Vagina (tissue), 2 donors: ENCODE data around the gene CLDN25. TPM values are rescaled to one million over a fixed set of nuclear protein-coding genes. Genes with fewer than 3 reads are reported as not detected.

Source experiments
- DNase-seq, 2 donors: peaks; one replicate each; pipeline ENCODE4 v3.0.0-alpha.2; 2017; ENCODE audit errors: extremely low spot score in 2 of 2
- H3K27ac ChIP-seq: fragments of 200-600 bp; sonication (generic); one replicate; pipeline ENCODE4 v1.5.1; 2019
- H3K27me3 ChIP-seq: fragments of 200-600 bp; sonication (generic); one replicate; pipeline ENCODE4 v1.5.1; 2019
- H3K36me3 ChIP-seq, 2 donors: fragments of 200-600 bp; sonication (generic); one replicate each; pipeline ENCODE4 v1.5.1; 2017 to 2019
- H3K4me1 ChIP-seq: fragments of 200-600 bp; sonication (generic); one replicate; pipeline ENCODE4 v1.5.1; 2019
- H3K4me3 ChIP-seq, 2 donors: fragments of 200-600 bp; sonication (generic); 1 replicate in 1 of 2; 2 replicates in 1 of 2; pipeline ENCODE4 v1.5.1; 2016 to 2019
- H3K9me3 ChIP-seq: fragments of 200-600 bp; sonication (generic); one replicate; pipeline ENCODE4 v1.5.1; 2019
- CTCF ChIP-seq, 3 experiments: fragments of 450-650 bp in 2 of 3; fragments of 200-600 bp in 1 of 3; sonication (generic) in 1 of 3; IDR thresholded peaks; one replicate each; pipeline ENCODE4 v1.5.1; 2017 to 2019; ENCODE audit warnings: antibody characterized with exemption in 3 of 3, mild to moderate bottlenecking in 2 of 3, moderate library complexity in 2 of 3
- POLR2A ChIP-seq, 2 donors: fragments of 450-650 bp; IDR thresholded peaks; one replicate each; pipeline ENCODE4 v1.6.1; 2017; ENCODE audit warnings: antibody characterized with exemption in 2 of 2, mild to moderate bottlenecking in 2 of 2, moderate library complexity in 2 of 2
- POLR2AphosphoS5 ChIP-seq, 2 donors: sonication (generic); formaldehyde crosslinking; IDR thresholded peaks; one replicate each; pipeline ENCODE4 v1.9.0; 2017; ENCODE audit warnings: antibody characterized with exemption in 2 of 2, mild to moderate bottlenecking in 2 of 2, low read depth in 1 of 2; ENCODE audit not compliant: insufficient read depth in 1 of 2
- intact Hi-C: fragments of 100-400 bp; cut with DNase I; formaldehyde crosslinking; loops from one replicate; pipeline ENCODE4 v1.15.1; 2023
- total RNA-seq: library from RNA; depleted of rRNA; stranded (reverse); fragments of >200 nt; gene quantifications from one replicate; pipeline ENCODE4 v1.2.3, GENCODE V29; 2016

The CLDN25 gene
- total RNA-seq, 1 donor from 2014 or later = not detected

DNA sequence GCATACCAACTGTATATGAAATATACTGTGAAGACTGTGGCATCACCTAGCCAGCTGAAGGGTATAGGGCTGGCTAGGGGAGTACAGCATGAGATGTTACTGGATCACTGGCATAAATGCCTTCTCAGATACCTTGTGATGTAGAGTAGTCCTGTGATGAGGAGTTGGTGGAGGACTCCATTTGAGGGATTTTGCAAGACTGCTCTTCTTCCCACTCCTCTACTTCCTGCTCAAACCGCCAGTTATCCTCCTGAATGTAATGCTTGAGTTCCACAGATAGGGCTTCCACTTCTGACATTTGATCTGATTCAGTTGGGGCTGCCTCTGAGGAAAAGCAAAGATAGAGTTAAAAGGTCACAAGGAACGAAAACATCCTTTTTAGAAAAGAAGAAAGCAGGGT lies 29.3 kb downstream of the CLDN25 start:
- Histone ChIP-seq H3K4me3 (no peak overlapping the region), H3K27ac (no peak overlapping the region), H3K27me3 (no peaks in the 10 kb centered on the region), H3K4me1 (no peaks in the 10 kb centered on the region), H3K9me3 (no peaks in the 10 kb centered on the region), H3K36me3 (peaks cover 0 to 59% of the 10 kb centered on the region in 2 donors)
- DNase-seq = no peak
- intact Hi-C loops = no loop called here
- no peak for TF ChIP-seq POLR2A (IDR thresholded peaks at IDR 0.05)
- TF ChIP-seq POLR2AphosphoS5 (IDR thresholded peaks at IDR 0.05; ENCODE audit: insufficient read depth in 1 of 2, low read depth in 1 of 2) = no peak
- TF ChIP-seq CTCF (IDR thresholded peaks at IDR 0.05) = no peak

DNA sequence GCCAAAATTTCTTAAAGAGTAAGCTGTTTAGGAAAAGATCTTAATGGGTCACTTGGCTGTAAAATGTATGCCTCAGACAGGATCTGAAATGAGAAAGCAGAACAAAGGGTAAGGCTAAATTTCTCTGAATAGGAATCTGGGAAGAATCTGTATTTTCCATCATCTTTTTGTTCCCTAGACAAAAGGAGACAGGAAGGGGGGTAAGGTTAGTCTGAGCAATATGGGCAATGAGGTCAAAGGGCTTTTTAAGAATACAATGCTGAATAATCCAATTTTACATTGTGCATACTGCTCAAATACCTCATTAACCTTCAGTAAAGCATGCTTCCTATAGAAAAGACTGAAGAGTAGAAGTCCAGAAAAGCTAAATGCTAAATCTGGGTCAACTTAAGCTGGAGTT lies 34.6 kb downstream of the CLDN25 start:
- H3K9me3 ChIP-seq = no peaks in the 10 kb centered on the region
- no peak for DNase-seq
- no peak overlapping the region for H3K4me3 ChIP-seq
- H3K4me1 ChIP-seq = no peaks in the 10 kb centered on the region
- TF ChIP-seq POLR2AphosphoS5 (IDR thresholded peaks at IDR 0.05; ENCODE audit: insufficient read depth in 1 of 2, low read depth in 1 of 2) (no peak), CTCF (IDR thresholded peaks at IDR 0.05) (no peak), POLR2A (IDR thresholded peaks at IDR 0.05) (no peak)
- H3K36me3 ChIP-seq = peaks cover 0 to 24% of the 10 kb centered on the region in 2 donors
- no peaks in the 10 kb centered on the region for H3K27me3 ChIP-seq
- intact Hi-C loops = no loop called here
- no peak overlapping the region for H3K27ac ChIP-seq

DNA sequence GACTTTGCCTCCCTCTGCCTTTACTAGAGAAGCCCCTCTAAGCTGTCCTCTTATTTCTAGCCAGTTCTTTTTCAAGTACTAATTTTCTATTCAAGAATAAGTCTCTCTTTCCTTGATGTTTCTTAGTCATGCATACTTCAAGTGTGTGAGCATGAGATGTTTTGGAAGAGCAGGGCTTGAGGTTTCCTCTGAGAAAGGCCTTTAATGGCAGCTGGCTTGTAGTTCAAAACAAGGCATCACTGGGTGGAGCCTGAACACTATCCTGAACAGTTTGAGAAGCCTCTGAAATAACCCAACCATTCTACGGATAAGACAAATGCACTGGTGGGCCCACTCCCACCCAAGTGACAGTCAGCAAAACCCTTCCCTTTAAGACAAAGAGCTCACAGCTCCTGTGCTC lies 37.6 kb downstream of the CLDN25 start:
- Histone ChIP-seq H3K36me3 (peaks cover 0 to 27% of the 10 kb centered on the region in 2 donors), H3K27me3 (no peaks in the 10 kb centered on the region), H3K9me3 (no peaks in the 10 kb centered on the region), H3K27ac (no peak overlapping the region), H3K4me1 (no peaks in the 10 kb centered on the region), H3K4me3 (no peak overlapping the region)
- intact Hi-C loops = no loop called here
- no peak for DNase-seq
- no peak for TF ChIP-seq POLR2A (IDR thresholded peaks at IDR 0.05)
- no peak for TF ChIP-seq POLR2AphosphoS5 (IDR thresholded peaks at IDR 0.05; ENCODE audit: insufficient read depth in 1 of 2, low read depth in 1 of 2)
- TF ChIP-seq CTCF (IDR thresholded peaks at IDR 0.05) = no peak

DNA sequence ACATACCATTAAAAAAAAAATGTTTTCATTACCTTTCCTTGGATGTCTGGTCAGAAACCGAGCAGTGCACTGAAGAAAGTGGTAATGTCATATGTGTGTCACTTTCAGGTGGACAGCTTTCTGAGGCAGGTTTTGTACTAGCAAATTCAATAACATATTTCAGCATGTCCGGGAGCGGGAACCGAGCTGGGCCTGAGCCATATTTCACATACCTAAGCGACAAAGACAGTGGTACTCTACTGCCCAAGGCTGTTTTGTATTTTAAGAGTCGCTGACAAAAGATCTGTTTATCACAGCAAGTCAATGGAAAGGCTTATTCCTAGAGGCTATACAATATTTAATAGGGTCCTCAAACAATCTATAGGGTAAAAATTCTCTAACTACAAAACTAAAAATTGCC lies 38.0 kb downstream of the CLDN25 start:
- H3K36me3 ChIP-seq = peaks cover 0 to 28% of the 10 kb centered on the region in 2 donors
- no peak overlapping the region for H3K4me3 ChIP-seq
- DNase-seq = no peak
- H3K4me1 ChIP-seq = no peaks in the 10 kb centered on the region
- intact Hi-C loops = no loop called here
- TF ChIP-seq POLR2AphosphoS5 (IDR thresholded peaks at IDR 0.05; ENCODE audit: insufficient read depth in 1 of 2, low read depth in 1 of 2) (no peak), POLR2A (IDR thresholded peaks at IDR 0.05) (no peak), CTCF (IDR thresholded peaks at IDR 0.05) (no peak)
- H3K27ac ChIP-seq = no peak overlapping the region
- no peaks in the 10 kb centered on the region for H3K27me3 ChIP-seq
- no peaks in the 10 kb centered on the region for H3K9me3 ChIP-seq

DNA sequence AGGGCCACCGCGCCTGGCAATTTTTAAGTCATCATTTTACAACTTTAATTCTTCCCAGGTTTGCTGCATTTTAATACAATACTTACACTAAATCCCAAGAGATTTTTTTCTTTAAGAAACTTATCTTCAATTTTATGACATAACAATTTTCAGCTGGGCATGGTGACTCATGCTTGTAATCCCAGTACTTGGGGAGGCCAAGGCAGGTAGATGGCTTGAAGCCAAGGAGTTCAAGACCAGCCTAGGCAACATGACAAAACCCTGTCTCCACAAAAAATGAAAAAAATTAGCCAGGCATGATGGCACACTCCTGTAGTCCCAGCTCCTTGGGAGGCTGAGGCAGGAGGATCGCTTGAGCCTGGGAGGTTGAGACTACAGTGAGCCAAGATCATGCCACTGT lies 38.8 kb downstream of the CLDN25 start:
- no peak overlapping the region for H3K4me3 ChIP-seq
- no peaks in the 10 kb centered on the region for H3K9me3 ChIP-seq
- peaks cover 0 to 36% of the 10 kb centered on the region in 2 donors for H3K36me3 ChIP-seq
- TF ChIP-seq POLR2AphosphoS5 (IDR thresholded peaks at IDR 0.05; ENCODE audit: insufficient read depth in 1 of 2, low read depth in 1 of 2) (no peak), POLR2A (IDR thresholded peaks at IDR 0.05) (no peak), CTCF (IDR thresholded peaks at IDR 0.05) (no peak)
- H3K27ac ChIP-seq = no peak overlapping the region
- no peaks in the 10 kb centered on the region for H3K27me3 ChIP-seq
- intact Hi-C loops = no loop called here
- H3K4me1 ChIP-seq = no peaks in the 10 kb centered on the region
- DNase-seq = no peak
